CD4-positive, alpha-beta memory T cell (primary cell): ENCODE data around the gene ITGB3. TPM values are rescaled to one million over a fixed set of nuclear protein-coding genes. Genes with fewer than 3 reads are reported as not detected.

Experiments
- CTCF ChIA-PET: fragments of 350-600 bp; sonication (Branson Sonifier 250); formaldehyde crosslinking; loops from one replicate; lab custom pipeline; 2021; ENCODE audit warnings: inconsistent platforms; ENCODE audit not compliant: partially characterized antibody; lab: Charles Lee
- POLR2A ChIA-PET: fragments of 350-600 bp; sonication (Branson Sonifier 250); formaldehyde crosslinking; loops from one replicate; lab custom pipeline; 2021; ENCODE audit not compliant: partially characterized antibody; lab: Charles Lee
- DNase-seq, 5 donors: peaks; one replicate each; pipeline versions ENCODE4 v3.0.0 to v3.0.0-alpha.2; 2020 to 2022; ENCODE audit warnings: mixed read lengths in 1 of 5
- H3K27ac ChIP-seq: one replicate; pipeline ENCODE4 v1.7.0; 2013; ENCODE audit warnings: low read depth, low read length
- H3K27me3 ChIP-seq: 2 replicates; pipeline ENCODE4 v1.7.0; 2013; ENCODE audit warnings: mild to moderate bottlenecking, low read length, moderate library complexity; ENCODE audit not compliant: insufficient read depth
- H3K36me3 ChIP-seq: 2 replicates; pipeline ENCODE4 v1.7.0; 2013; ENCODE audit warnings: mild to moderate bottlenecking, low read length, moderate library complexity; ENCODE audit not compliant: insufficient read depth
- H3K4me1 ChIP-seq: 2 replicates; pipeline ENCODE4 v1.7.0; 2013; ENCODE audit warnings: mild to moderate bottlenecking, low read length, moderate library complexity; ENCODE audit not compliant: insufficient read depth
- H3K4me3 ChIP-seq, 2 donors: one replicate each; pipeline ENCODE4 v1.7.0; 2013; ENCODE audit warnings: low read length in 2 of 2, mild to moderate bottlenecking in 1 of 2
- H3K9me3 ChIP-seq, 2 donors: one replicate each; pipeline ENCODE4 v1.7.0; 2013; ENCODE audit warnings: low read length in 2 of 2, control low read depth in 1 of 2; ENCODE audit not compliant: control insufficient read depth in 1 of 2
- H3K27ac Mint-ChIP-seq, 7 donors: one replicate each; pipeline ENCODE4 v1.8.0; 2020 to 2021; ENCODE audit warnings: mixed read lengths in 7 of 7, mild to moderate bottlenecking in 6 of 7, inconsistent platforms in 3 of 7, moderate library complexity in 3 of 7
- H3K27me3 Mint-ChIP-seq, 2 donors: one replicate each; pipeline ENCODE4 v1.8.0; 2020 to 2021; ENCODE audit warnings: mixed read lengths in 2 of 2
- H3K36me3 Mint-ChIP-seq, 2 donors: one replicate each; pipeline ENCODE4 v1.8.0; 2020 to 2021; ENCODE audit warnings: mixed read lengths in 2 of 2, inconsistent platforms in 1 of 2, mild to moderate bottlenecking in 1 of 2
- H3K4me1 Mint-ChIP-seq, 4 donors: one replicate each; pipeline ENCODE4 v1.8.0; 2020 to 2021; ENCODE audit warnings: mixed read lengths in 4 of 4, mild to moderate bottlenecking in 1 of 4
- H3K4me3 Mint-ChIP-seq, 8 donors: one replicate each; pipeline ENCODE4 v1.8.0; 2020 to 2021; ENCODE audit warnings: mixed read lengths in 8 of 8, mild to moderate bottlenecking in 7 of 8, moderate library complexity in 6 of 8, inconsistent platforms in 3 of 8
- H3K9me3 Mint-ChIP-seq, 8 donors: one replicate each; pipeline ENCODE4 v1.8.0; 2020 to 2021; ENCODE audit warnings: mixed read lengths in 8 of 8, mild to moderate bottlenecking in 5 of 8, inconsistent platforms in 3 of 8, moderate library complexity in 1 of 8
- intact Hi-C: fragments of 100-400 bp; cut with micrococcal nuclease; formaldehyde crosslinking; loops from one replicate; pipeline ENCODE4 v1.15.1; 2023
- polyA plus RNA-seq, 2 donors: library from polyadenylated mRNA; unstranded; fragments of 300-500 nt; fragmentation: Illumina TruSeq; gene quantifications; one replicate each; pipeline ENCODE4 v1.2.3, GENCODE V29; 2021
- total RNA-seq, 2 experiments: library from RNA; stranded (reverse); gene quantifications; one replicate each; pipeline ENCODE4 v1.2.3, GENCODE V29; 2021

The ITGB3 gene
- total RNA-seq (not detected), polyA plus RNA-seq (not detected)

GRCh38 chr17:47253541-47254402, at the start of gene ITGB3:
ITGB3 (plus strand) TSS chr17:47253827; CDS start chr17:47253862, 35 bp downstream.
- intact Hi-C loops: no loop called here
- DNase-seq: peak; percentile 50 to 66 (median 58)
- peaks cover 14% of the 10 kb centered on the region for H3K27me3 ChIP-seq
- no peaks in the 10 kb centered on the region for H3K9me3 Mint-ChIP-seq
- no peak within 1 kb of the TSS for H3K27ac ChIP-seq
- peaks cover 37 to 38% of the 10 kb centered on the region in 2 donors for H3K27me3 Mint-ChIP-seq
- peak within 1 kb of the TSS; percentile 85 to 97 (median 88) for H3K4me3 Mint-ChIP-seq
- no peaks in the 10 kb centered on the region for H3K36me3 Mint-ChIP-seq
- CTCF ChIA-PET: no interaction called here
- H3K4me1 ChIP-seq: peaks cover 13% of the 10 kb centered on the region
- peak within 1 kb of the TSS in 3 of 7 donors; percentile 24 to 81 (median 58) for H3K27ac Mint-ChIP-seq
- peaks cover 2 to 20% (median 11%) of the 10 kb centered on the region in 4 donors for H3K4me1 Mint-ChIP-seq
- H3K4me3 ChIP-seq: peak within 1 kb of the TSS; percentile 36 to 41
- POLR2A ChIA-PET: interaction anchor here (0.5 kb wide), 1 partner anchor 48 kb away, joined by 4 read pairs; no protein-coding TSS in a partner anchor
- no peaks in the 10 kb centered on the region for H3K9me3 ChIP-seq
- H3K36me3 ChIP-seq: no peaks in the 10 kb centered on the region

GRCh38 chr17:47203984-47204721, 49.5 kb upstream of the ITGB3 start:
- peak overlapping the region; percentile 70 for H3K27ac ChIP-seq
- no peaks in the 10 kb centered on the region for H3K9me3 ChIP-seq
- H3K4me1 Mint-ChIP-seq: peaks cover 46 to 75% (median 62%) of the 10 kb centered on the region in 4 donors
- intact Hi-C loops: no loop called here
- ChIA-PET POLR2A (interaction anchor here (0.7 to 7.0 kb wide), 11 partner anchors 10 to 412 kb away, joined by 3 to 98 read pairs (median 5); partner anchors contain the start of genes CDC27 and EFCAB13), CTCF (interaction anchor here (1.1 to 1.3 kb wide), 3 partner anchors 17 to 25 kb away, joined by 3 to 5 read pairs (median 4); no protein-coding TSS in a partner anchor)
- H3K36me3 Mint-ChIP-seq: no peaks in the 10 kb centered on the region
- H3K27me3 ChIP-seq: no peaks in the 10 kb centered on the region
- H3K27me3 Mint-ChIP-seq: no peaks in the 10 kb centered on the region
- H3K36me3 ChIP-seq: no peaks in the 10 kb centered on the region
- peaks cover 71% of the 10 kb centered on the region for H3K4me1 ChIP-seq
- no peaks in the 10 kb centered on the region for H3K9me3 Mint-ChIP-seq
- peak overlapping the region; percentile 93 to 97 (median 95) for H3K27ac Mint-ChIP-seq
- peak overlapping the region; percentile 24 to 54 for H3K4me3 ChIP-seq
- H3K4me3 Mint-ChIP-seq: peak overlapping the region in 7 of 8 donors; percentile 82 to 89 (median 87)
- peak; percentile 43 to 84 (median 52) for DNase-seq

DNA sequence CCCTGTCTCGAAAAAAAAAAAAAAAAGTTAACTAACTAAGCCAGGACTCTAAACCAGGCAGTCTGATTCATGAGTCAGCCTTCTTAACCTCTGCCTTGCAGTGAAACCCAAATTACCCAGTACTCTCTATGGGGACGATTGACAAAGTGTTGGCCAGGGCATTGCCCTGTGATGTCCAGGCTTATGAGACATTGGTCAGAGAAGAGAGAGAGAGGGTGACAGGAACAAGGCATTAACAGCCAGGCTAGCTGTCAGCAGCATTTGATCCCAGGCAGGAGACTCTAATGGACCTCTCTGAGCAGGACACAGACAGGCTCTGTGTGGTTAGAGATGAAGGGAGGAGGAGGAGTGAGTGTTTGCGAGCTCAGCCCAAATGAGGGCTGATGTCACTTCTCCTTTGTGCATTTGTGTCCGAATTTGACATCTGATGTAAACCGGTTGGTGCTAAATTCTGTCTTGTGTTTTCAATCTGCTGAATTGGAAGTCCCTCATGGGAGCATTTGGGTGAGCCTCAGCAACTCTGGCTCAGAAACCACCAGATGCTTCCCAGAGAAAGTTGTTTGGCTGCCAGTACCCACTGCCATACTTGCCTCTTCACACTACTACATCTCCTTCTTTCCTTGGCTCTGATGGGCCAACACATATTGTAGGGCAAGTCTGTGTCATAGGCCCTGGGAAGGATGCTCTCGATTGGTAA, 48.8 kb upstream of the ITGB3 start:
- peak overlapping the region; percentile 93 to 97 (median 95) for H3K27ac Mint-ChIP-seq
- intact Hi-C loops: loop anchor here (1.0 kb wide), 3 partner anchors 12 to 24 kb away; partner anchors contain the start of gene CDC27
- DNase-seq: peak; percentile 45 to 79 (median 48)
- H3K9me3 Mint-ChIP-seq: no peaks in the 10 kb centered on the region
- Histone ChIP-seq H3K4me3 (peak overlapping the region; percentile 24 to 54), H3K27me3 (no peaks in the 10 kb centered on the region), H3K9me3 (no peaks in the 10 kb centered on the region), H3K4me1 (peaks cover 64% of the 10 kb centered on the region), H3K27ac (peak overlapping the region; percentile 70), H3K36me3 (no peaks in the 10 kb centered on the region)
- POLR2A ChIA-PET: interaction anchor here (0.7 to 7.0 kb wide), 17 partner anchors 9 to 411 kb away, joined by 3 to 98 read pairs (median 4); partner anchors contain the start of genes CDC27 and EFCAB13
- H3K36me3 Mint-ChIP-seq: no peaks in the 10 kb centered on the region
- peaks cover 47 to 73% (median 62%) of the 10 kb centered on the region in 4 donors for H3K4me1 Mint-ChIP-seq
- peak overlapping the region; percentile 79 to 89 (median 86) for H3K4me3 Mint-ChIP-seq
- CTCF ChIA-PET: interaction anchor here (1.1 to 2.0 kb wide), 3 partner anchors 16 to 26 kb away, joined by 4 to 7 read pairs (median 5); no protein-coding TSS in a partner anchor
- H3K27me3 Mint-ChIP-seq: no peaks in the 10 kb centered on the region

GRCh38 chr17:47205419-47205963, 48.1 kb upstream of the ITGB3 start:
- peak overlapping the region; percentile 70 for H3K27ac ChIP-seq
- CTCF ChIA-PET: interaction anchor here (1.1 to 2.1 kb wide), 5 partner anchors 12 to 263 kb away, joined by 4 to 7 read pairs (median 4); no protein-coding TSS in a partner anchor
- H3K4me1 ChIP-seq: peaks cover 58% of the 10 kb centered on the region
- no peaks in the 10 kb centered on the region for H3K9me3 ChIP-seq
- POLR2A ChIA-PET: interaction anchor here (0.7 to 7.0 kb wide), 15 partner anchors 10 to 410 kb away, joined by 3 to 98 read pairs (median 4); partner anchors contain the start of genes CDC27 and EFCAB13
- Mint-ChIP-seq H3K27ac (peak overlapping the region; percentile 93 to 97 (median 95)), H3K9me3 (no peaks in the 10 kb centered on the region), H3K4me3 (peak overlapping the region; percentile 79 to 89 (median 86)), H3K4me1 (peaks cover 42 to 67% (median 55%) of the 10 kb centered on the region in 4 donors), H3K36me3 (no peaks in the 10 kb centered on the region), H3K27me3 (no peaks in the 10 kb centered on the region)
- intact Hi-C loops: loop anchor here (1.0 kb wide), 3 partner anchors 12 to 24 kb away; partner anchors contain the start of gene CDC27
- H3K36me3 ChIP-seq: no peaks in the 10 kb centered on the region
- H3K4me3 ChIP-seq: peak overlapping the region; percentile 24 to 54
- no peaks in the 10 kb centered on the region for H3K27me3 ChIP-seq
- DNase-seq: peak; percentile 69 to 87 (median 80)

DNA sequence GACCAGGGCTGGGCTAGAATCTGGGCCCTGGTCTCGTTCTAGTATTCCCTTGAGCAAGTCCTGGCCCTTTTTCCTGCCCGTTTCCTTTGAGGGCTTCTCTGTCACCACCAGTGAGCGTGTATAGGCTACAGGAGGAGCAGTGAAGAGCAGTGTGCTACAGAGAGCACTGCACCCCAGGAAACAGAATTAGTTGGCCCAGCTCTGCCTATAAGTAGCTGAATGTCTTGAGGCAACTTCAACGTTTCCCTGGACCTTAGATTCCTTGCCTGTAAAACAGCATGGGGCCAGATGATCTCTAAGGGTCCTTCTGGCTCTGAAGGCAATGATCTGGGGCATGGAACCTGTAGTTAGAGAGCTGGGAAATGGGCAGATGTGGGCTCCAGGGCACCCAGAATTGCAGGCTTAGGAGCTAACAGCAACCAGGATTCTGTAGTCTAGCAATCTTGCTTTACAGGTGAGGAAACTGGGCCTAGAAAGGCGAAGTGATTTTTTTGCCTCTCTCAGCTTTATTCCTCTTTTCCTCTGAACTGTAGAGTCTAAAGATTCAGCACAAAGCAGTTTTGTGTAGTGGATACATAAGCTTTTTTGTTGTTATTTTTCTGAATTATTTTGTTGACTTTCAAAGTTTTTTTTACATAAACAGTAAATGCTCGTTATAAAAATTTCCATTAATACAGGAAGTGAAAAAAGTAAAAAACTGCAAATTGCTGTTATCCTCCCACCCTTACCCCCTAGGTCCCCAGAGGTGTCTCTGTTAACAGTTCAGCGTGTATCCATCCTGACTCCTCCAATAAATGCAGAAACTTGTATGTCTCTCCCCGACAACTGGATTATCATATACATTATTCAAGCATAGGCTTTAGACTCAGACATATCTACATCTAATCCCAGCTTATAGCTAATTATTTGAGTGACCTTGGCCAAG, 46.2 kb upstream of the ITGB3 start:
- no peak for DNase-seq
- peak overlapping the region; percentile 88 to 97 (median 94) for H3K27ac Mint-ChIP-seq
- no peaks in the 10 kb centered on the region for H3K27me3 Mint-ChIP-seq
- Histone ChIP-seq H3K4me3 (no peak overlapping the region), H3K27me3 (no peaks in the 10 kb centered on the region), H3K9me3 (no peaks in the 10 kb centered on the region), H3K4me1 (peaks cover 57% of the 10 kb centered on the region), H3K27ac (peak overlapping the region; percentile 21), H3K36me3 (no peaks in the 10 kb centered on the region)
- H3K4me1 Mint-ChIP-seq: peaks cover 41 to 64% (median 51%) of the 10 kb centered on the region in 4 donors
- no peaks in the 10 kb centered on the region for H3K9me3 Mint-ChIP-seq
- ChIA-PET POLR2A (interaction anchor here (1.5 to 7.0 kb wide), 4 partner anchors 10 to 442 kb away, joined by 3 to 98 read pairs (median 6); partner anchors contain the start of genes CDC27 and KPNB1), CTCF (interaction anchor here (0.7 to 2.9 kb wide), 7 partner anchors 8 to 409 kb away, joined by 3 to 11 read pairs (median 4); partner anchors contain the start of gene CDC27)
- intact Hi-C loops: no loop called here
- H3K36me3 Mint-ChIP-seq: no peaks in the 10 kb centered on the region
- peak overlapping the region in 3 of 8 donors; percentile 32 to 89 (median 41) for H3K4me3 Mint-ChIP-seq
